GM12878 (cell line): ENCODE results near the gene CDC42SE2. TPM values are rescaled to one million over a fixed set of nuclear protein-coding genes. Genes with fewer than 3 reads are reported as not detected.

Experiments used
- E4F1 ChIP-seq: fragments of 450-650 bp; IDR thresholded peaks from 2 replicates; pipeline ENCODE4 v1.6.1; 2018; ENCODE audit warnings: borderline replicate concordance, mild to moderate bottlenecking; ENCODE audit not compliant: partially characterized antibody
- FOXK2 ChIP-seq: fragments of 450-650 bp; IDR thresholded peaks from 2 replicates; pipeline ENCODE4 v1.6.1; 2017; ENCODE audit warnings: mild to moderate bottlenecking, moderate library complexity
- MYB ChIP-seq: fragments of 150-350 bp; IDR thresholded peaks from 2 replicates; pipeline ENCODE4 v1.6.1; 2014; ENCODE audit warnings: mild to moderate bottlenecking, low read depth, low read length, borderline replicate concordance
- REST ChIP-seq: IDR thresholded peaks from 2 replicates; pipeline ENCODE4 v1.6.1; 2012; ENCODE audit warnings: mild to moderate bottlenecking, low read depth, low read length
- SP1 ChIP-seq: IDR thresholded peaks from one replicate; pipeline ENCODE4 v1.6.1; 2011; ENCODE audit warnings: low read depth, low read length
- ZNF207 ChIP-seq: fragments of 450-650 bp; IDR thresholded peaks from 2 replicates; pipeline ENCODE4 v1.6.1; 2014; ENCODE audit warnings: antibody characterized with exemption, mild to moderate bottlenecking, borderline replicate concordance
- polyA plus RNA-seq, 11 experiments: library from polyadenylated mRNA; depleted of rRNA in 4 of 11; unstranded in 6 of 11; stranded (reverse) in 5 of 11; fragments of >200 nt; fragmentation: Nextera tagmentation in 4 of 11; fragmentation: Illumina TruSeq in 1 of 11; extraction: Ambion mirVana in 4 of 11; extraction: Trizol in 1 of 11; gene quantifications; 1 replicate in 1 of 11; 2 replicates in 10 of 11; pipeline versions ENCODE4 v1.2.1 to v1.2.3, GENCODE V29; 2011 to 2016; ENCODE audit warnings: inconsistent platforms in 2 of 11, missing spikeins in 2 of 11, low read depth in 1 of 11
- total RNA-seq, 4 experiments: library from RNA; depleted of rRNA in 3 of 4; stranded (reverse); fragments of >200 nt in 3 of 4; fragmentation: Illumina TruSeq in 1 of 4; extraction: Trizol in 1 of 4; gene quantifications; 2 replicates each; pipeline versions ENCODE4 v1.2.1 to v1.2.3, GENCODE V29; 2013 to 2021

CDC42SE2 gene
- total and polyA plus RNA-seq, 10 of the 15 experiments (the other 5 are each of a cell fraction or from before 2014, with no cell fraction given): 57.0 to 148 (median 80.3) TPM

- TF ChIP-seq ZNF207 (no peak), FOXK2 (no peak), SP1 (no peak), REST (no peak), MYB (no peak), E4F1 (no peak)
Measured at GRCh38 chr5:131393498-131393968, 129.7 kb downstream of the CDC42SE2 start (continued).
